Adipose tissue (tissue), 3 donors: ENCODE results near the gene CBFA2T3. TPM values are rescaled to one million over a fixed set of nuclear protein-coding genes. Genes with fewer than 3 reads are reported as not detected.
A peak's percentile ranks its signal among the peaks of the same experiment; 100 is the strongest.
"Not testable (repeated sequence)": the region's sequence is repeated elsewhere in the genome, so short reads cannot be mapped to it uniquely, and the experiment has no call there.

Experiments used
- H3K27ac ChIP-seq: one replicate; pipeline ENCODE4 v1.5.1; 2013; ENCODE audit warnings: low read depth, low read length
- WGBS, 3 donors: extraction: QIAGEN DNeasy Blood & Tissue Kit; methylation state at CpG; one replicate each; pipeline ENCODE4 v1.1.7; 2013; 5-methylcytosine and 5-hydroxymethylcytosine counted together
- polyA plus RNA-seq, 3 donors: library from polyadenylated mRNA; stranded (reverse); fragments of 200-250 nt; gene quantifications; one replicate each; pipeline ENCODE4 v1.2.3, GENCODE V29; 2013
- donor health status: healthy with polysubstance abuse.
- donor health status: Bipolar disorder and iron deficiency.
- donor health status: healthy.

Gene CBFA2T3
- polyA plus RNA-seq, 3 donors, result 7.7 to 19.6 (median 10.7) TPM

DNA sequence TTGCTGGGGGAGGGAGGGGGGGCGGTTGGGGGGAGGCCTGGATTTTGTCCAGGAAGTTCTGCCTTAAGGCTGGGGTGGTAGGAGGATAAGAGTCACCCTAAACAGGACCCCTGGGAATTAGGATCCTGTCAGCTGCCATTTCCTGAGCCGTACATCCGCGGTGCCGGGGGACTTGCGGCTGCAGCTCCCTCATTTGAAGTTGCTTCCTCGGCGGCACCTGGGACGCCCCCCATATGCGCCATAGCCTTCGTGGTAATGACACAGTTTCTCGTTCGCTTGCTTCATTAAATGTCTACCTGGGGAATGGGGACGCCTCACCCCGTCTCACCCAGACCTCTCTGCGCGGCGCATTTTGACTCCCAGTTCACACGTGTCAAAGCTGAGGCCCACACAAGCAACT is 55.4 kb downstream of the CBFA2T3 start:
- WGBS, 3 donors, result 37 to 84% (median 51%) methylated on average over 18 to 19 of the region's 19 CpGs

DNA sequence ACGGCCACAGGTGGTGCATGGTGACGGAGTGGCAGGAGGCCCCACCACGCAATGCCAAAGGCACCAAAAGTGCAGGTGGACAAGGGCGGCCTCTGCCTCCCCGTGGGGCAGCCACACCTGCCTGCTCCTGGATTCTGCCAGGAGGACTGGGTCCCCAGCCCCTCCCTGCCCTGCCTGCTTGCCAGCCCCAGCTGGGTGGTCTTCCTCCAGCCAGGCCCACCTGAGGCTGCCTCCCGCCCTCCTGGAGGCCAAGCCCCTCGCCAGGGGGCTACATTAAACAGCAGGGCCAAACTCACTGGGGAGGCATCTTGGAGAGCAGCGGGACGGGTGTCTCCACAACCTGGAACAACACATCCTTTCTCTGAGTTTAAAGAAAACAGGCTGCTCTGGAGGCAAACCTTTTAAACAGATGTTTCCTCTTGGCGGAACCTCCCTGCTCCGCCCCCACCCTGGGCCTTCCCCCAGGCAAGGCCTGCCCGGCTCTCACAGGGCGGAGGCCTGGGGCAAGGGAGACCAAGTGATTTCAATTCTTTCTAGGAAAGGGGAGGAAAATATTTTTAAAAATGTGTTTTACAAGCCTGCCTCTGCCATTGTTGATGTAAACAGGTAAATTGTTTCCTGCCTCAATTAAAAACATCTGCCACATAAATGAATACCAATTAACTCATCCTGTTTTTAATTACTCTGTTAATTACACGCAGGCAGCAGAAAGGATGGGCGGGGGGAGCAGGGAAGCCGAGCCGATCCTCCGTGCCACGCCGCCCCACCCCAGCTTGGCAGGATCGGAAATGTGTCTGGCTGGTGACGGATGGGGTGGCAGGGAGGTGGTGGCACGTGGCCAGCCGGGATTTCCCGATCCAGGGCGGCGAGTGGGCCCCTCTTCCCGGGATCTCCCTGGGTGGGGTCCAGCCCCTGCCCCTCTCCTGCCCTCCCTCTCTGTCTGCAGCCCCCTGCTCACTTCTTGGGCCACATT is 56.1 kb downstream of the CBFA2T3 start:
- H3K27ac ChIP-seq, result peak overlapping the region; percentile 19
- WGBS, 3 donors, result 9 to 17% (median 12%) methylated on average over 28 of the region's 28 CpGs

More for the DNA sequence above, 55.4 kb downstream of the CBFA2T3 start:
- peak overlapping the region; percentile 19 for H3K27ac ChIP-seq

DNA sequence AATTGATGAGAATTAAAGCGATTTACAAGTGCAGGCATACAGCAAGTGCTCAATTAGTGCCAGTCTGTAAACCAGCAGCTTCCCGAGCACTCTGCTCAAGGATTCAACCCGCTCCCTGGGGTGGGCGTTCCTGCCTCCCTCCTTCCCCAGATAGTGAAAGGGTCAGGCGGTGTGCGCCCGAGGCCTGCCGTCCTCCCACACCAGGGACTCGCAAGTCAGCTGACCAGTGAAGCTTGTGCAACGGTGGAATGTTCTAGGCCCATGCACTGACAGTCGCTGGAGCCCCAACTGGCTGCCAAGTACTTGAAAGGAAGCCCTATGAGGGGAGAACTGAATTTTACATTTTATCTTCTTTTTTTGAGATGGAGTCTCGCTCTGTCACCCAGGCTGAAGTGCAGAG is 57.1 kb downstream of the CBFA2T3 start:
- 86 to 95% (median 88%) methylated on average over 12 of the region's 12 CpGs for WGBS, 3 donors

DNA sequence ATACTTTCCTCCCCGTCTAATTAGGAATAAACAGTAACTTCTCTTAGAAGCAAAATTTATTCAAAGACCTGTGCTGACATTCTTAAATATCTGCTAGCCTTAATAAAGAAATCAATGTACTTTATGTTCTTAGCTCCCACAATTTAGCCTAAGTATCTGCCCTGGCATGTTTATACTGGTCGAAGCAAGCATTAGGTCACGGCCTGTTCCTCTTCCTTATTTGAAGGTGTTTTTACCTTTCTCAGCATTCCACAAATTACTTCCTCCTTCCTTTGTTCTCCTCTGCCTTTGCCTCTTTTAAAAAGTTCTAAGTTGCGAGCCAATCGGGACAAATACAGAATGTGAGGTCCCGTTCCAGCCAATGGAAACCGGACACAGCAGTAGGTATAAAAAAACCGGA is 58.1 kb downstream of the CBFA2T3 start:
- H3K27ac ChIP-seq, result not testable (repeated sequence)
- WGBS, 3 donors, result 84 to 91% (median 87%) methylated on average over 8 of the region's 8 CpGs

More for the DNA sequence above, 57.1 kb downstream of the CBFA2T3 start:
- no peak overlapping the region for H3K27ac ChIP-seq

DNA sequence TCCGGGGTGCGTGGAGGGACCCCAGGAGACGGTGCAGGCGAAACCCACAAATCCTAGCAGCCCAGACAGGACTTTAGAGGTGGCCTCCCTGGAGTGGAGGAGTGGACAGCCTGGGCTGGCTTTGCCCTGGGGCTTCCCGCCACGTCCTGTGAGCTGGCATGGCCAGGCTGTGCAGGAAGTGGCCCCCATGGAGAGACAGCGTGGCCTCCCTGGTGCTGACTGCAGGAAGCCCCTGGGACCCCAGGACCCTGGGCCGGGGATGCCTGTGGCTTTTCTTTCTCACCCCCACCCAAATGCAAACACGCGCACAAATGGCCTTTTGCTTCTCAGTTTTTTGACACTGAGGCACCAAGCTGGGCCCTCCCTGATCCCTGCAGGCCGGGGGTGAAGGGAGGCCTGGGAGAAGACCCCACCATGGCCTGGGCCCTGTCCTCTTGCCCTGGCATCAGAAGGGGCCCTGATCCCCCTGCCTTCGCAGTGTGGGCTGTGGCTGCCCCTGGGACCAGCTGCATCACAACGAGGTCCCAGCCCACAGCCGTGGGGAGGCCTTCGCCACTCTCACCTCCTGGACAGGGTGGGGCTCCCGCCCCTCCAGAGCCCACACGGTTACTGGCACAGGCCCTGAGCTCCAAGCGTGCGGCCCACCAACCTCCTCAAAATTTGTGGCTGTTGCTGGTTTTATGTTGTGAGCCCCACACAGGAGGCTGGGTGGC is 58.9 kb downstream of the CBFA2T3 start:
- WGBS, 3 donors, result 84 to 88% (median 87%) methylated on average over 19 of the region's 19 CpGs
- no peak overlapping the region for H3K27ac ChIP-seq

DNA sequence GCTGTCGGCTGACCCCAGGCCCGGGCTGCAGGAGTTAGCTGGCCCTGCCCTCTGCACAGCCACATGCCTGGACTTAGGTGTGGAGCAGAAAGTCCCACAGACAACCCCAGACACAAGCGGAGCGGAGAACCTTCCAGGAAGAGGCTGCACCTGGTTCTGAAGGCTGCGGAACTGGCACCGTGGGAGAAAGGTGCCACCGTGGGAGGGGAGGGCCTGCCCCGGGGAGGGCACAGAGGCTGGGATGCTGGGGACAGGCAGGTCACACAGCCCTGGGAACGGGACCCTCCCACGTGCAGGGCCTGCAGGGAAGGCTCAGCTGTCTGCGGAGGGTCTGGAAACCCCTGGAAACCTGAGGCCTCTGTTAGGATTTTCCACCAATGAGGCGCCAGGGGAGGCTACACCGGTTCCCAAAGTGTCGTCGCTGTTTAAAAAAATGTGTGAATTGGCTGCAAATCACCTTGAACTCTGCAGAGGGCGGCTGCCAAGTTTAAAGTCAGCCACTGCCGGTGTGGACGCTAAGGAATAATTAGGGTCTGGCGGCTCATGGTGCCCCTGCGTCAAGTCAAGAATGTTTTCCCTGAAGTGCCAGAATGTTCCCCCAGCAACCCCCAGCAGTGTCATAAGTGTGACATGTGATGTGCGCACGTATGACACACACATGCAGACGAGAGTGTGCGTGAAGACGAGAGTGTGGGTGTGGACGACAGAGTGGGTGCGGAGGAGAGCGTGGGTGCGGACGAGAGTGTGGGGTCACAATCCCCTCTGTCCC is 59.7 kb downstream of the CBFA2T3 start:
- H3K27ac ChIP-seq, result no peak overlapping the region
- WGBS, 3 donors, result 54 to 84% (median 82%) methylated on average over 30 of the region's 30 CpGs

DNA sequence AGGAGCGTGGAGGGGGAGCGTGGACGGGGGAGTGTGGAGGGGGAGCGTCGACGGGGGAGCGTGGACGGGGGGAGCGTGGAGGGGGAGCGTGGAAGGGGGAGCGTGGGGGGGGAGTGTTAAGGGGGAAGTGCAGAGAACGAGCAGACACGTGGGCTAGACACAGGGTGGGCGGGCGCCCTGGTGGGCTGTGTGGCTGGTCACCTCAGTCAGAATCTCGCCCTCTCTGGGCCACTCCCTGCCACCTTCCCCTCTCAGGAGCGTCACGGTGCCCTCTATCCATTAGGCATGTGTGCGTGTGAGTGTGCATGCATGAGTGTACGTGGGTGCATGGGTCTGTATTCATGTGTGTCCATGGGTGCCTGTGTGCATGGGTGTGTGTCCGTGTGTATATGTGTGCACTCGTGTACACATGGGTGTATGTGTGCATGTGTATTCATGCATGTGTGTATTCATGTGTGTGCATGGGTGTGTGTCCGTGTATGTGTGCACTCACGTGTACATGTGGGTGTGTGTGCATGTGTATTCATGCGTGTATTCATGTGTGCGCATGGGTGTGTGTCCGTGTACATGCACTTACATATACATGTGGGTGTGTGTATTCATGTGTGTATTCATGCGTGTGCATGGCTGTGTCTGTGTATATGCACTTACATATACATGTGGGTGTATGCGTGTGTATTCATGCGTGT is 61.2 kb downstream of the CBFA2T3 start:
- 81 to 91% (median 87%) methylated on average over 19 to 29 of the region's 30 CpGs for WGBS, 3 donors
- H3K27ac ChIP-seq, result no peak overlapping the region

DNA sequence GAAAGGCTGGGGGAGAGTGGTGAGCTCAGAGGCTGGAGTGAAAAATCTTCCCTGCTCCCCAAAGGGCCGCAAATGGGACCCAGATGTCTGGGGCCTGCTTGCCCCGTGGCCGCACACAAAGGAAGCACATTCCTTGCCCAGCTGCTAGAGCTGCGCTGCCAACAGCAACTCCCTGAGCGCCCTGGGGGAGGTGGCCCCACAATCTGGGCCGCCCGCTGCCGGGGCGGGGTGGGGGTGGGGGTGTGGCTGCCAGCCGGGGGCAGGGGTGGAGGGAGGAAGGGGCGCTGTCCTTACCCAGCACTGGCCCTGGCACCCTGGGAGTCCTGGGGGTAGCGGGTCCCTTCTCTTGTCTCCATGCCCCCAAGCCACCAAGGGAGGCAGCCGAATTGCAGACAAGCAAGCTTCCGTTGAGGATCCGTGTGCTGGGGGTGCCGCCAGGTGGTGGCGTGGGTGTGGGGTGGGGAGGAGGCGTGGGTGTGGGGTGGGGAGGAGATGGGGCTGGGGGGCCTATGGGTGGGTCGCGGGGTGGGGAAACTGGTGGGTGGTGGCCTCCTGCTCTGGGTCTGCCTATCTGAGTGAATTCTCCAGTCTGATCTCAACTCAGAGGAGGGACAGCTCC is 62.1 kb downstream of the CBFA2T3 start:
- WGBS, 3 donors, result 46 to 67% (median 63%) methylated on average over 18 to 20 of the region's 20 CpGs
- H3K27ac ChIP-seq, result no peak overlapping the region

DNA sequence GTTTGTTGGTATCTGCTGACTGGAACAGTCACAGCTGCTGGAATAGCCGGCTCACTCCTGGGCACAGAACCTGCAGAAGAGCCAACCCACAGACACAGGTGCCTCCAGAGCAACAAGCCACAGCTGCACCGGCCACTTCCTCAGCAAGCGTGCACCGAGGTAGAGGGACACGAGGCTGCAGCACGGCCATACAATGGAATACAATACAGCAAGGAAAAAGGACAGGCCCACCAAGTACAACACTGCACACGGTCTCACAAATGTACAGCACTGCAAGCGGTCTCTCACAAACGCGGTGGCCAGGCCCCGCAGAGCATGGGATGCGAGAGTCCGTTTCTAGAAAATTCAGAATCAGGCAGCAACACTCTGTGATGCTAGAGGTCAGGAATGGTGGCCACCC is 63.1 kb downstream of the CBFA2T3 start:
- H3K27ac ChIP-seq, result no peak overlapping the region

DNA sequence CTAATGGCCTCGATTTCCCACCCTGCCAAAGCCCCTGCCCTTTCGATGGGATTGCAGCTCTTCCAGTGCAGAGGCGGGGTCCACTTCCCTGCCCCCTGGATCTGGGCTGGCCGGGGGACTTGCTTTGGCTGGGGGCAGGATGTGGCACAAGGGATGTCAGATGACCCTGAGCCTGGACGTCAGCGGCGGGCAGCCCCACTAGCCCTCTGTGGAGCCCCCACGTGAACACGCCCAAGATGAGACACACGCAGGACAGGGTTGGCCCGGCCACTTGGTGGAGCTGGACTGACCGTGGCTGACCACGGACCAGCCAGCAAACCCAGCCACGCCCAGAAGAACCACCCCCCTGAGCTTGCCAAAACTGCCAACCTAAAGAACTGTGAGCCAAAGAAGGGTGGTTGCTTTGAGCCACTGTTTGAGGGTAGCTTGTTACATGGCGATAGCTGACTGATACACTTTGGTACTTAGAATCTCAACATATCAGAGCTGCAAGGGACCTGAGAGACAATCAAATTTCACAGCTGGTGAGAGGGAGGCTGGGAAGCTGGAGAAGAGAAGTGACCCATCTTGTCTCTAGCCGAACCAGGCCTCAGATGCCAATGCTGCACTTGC is 63.9 kb downstream of the CBFA2T3 start:
- no peak overlapping the region for H3K27ac ChIP-seq
- 91 to 96% (median 95%) methylated on average over 15 to 16 of the region's 16 CpGs for WGBS, 3 donors

More for the DNA sequence above, 63.1 kb downstream of the CBFA2T3 start:
- WGBS, 3 donors, result 96 to 98% (median 97%) methylated on average over 13 of the region's 13 CpGs

DNA sequence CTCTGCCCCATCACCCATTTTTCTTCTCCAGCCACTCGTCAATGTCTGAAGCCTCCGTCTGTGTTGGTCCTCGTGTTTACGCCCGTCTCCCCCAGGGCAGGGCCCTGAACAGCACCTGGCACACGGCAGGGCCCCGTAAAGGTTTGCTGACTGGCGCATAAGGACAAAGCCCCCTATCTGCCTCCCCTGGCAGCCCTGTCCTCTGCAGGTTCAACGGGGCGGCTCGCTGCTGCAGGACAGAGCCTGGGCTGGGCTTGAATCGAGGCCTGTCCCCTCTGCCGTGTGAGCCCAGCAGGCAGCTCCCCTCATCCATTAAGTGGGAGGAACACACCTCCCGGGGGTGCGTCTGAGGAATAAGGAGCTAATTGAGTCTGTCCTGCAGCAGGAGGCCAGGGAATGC is 64.5 kb downstream of the CBFA2T3 start:
- no peak overlapping the region for H3K27ac ChIP-seq
- 78 to 88% (median 87%) methylated on average over 15 of the region's 15 CpGs for WGBS, 3 donors

DNA sequence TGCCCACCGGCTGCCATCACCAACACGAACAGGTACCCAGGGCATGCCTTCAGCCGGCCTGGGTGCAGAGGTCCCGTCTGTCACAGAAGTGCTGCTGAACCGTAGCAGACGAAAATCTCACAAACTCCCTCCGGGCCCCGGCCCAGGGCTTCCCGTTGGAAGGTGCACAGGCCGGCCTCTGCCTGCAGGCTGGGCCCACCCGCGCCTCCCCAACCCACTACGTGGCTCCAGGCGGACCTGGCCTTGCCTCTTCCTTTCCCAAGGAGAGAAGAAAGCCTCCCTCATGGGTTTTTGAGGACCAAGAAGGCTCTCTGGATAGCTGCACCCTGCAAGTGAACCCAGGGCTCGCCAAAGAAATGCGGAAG is 65.1 kb downstream of the CBFA2T3 start:
- WGBS, 3 donors, result 90 to 95% (median 91%) methylated on average over 16 of the region's 16 CpGs
- H3K27ac ChIP-seq, result no peak overlapping the region

DNA sequence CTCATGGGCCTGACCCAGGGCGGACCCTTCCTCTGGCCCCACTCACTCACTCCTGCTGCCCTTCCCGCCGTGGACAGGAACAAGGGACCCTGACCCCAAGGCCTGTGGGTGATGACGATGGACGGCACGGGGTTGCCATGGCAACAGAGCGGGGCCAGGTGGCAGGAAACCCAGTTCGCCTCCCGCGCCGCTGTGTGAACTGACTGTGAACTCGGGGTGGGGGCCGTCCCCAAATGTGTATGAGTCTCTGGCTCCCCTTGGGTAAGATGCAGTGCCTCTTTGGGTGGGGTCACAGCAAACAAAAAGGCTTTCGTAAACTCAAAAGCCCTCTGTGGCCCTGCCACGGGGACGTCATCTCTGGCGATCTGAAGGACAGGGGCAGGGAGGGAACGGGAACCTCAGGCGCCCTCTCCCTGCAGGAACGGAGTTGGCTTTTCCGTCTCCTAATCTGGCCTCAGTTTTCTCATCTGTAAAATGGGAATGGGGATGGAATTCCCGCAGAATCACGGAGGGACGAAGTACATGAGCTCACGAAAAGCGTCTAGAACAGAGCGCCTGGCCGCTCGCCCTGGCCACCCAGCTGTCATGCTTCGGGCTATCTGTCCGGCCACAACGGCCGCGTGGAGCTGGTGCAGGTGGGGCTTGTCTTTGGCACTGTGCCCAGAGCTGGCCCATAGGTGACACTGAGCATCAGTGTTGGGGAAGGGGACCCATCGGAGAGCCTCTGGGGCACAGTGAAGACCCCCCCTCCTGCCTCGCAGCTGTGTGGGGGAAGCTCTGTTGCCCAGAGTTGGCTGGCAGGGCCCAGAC is 65.7 kb downstream of the CBFA2T3 start:
- 57 to 74% (median 71%) methylated on average over 36 of the region's 36 CpGs for WGBS, 3 donors
- H3K27ac ChIP-seq, result no peak overlapping the region

DNA sequence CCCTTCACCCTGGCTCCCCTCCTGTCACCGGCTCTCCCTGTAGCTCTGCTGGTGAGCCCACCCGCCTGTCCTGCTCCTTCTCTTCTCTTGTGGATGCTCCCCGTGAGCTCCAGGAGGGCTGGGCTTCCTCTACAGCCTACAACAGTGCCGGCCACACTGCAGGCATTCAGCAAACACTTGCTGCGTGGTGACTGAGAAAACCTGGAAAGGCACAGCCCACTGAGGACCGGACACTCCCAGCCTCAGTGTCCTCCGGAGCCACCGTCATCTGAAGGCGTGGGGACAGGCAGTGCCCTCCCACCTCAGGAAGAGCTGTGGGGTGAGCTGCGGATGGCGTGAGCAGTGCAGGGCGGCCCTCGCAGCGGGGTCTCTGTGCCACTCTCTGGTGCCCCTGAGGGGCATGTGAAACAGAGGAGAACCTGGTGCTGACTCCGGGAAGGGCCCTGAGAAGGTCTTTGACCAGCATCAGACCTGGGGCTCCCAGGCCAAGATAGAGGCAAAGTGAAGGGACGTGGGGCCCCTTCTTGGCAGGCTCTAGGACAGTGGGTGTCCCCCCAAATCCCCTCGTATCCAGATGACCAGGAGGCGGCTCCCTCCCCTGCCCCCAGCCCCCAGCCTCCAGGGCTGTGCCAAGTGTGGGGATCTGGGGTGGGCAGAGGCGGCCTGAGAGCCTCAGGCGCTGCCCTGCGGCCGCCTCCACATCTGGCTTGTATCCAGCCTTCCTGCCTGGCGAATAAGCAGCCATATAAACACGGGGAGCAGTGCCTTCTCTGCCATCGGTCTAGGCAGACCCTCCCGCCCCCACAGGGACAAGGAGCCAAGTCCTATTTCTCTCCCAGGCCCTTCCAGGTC is 66.5 kb downstream of the CBFA2T3 start:
- 55 to 68% (median 67%) methylated on average over 24 to 26 of the region's 26 CpGs for WGBS, 3 donors
- H3K27ac ChIP-seq, result no peak overlapping the region

DNA sequence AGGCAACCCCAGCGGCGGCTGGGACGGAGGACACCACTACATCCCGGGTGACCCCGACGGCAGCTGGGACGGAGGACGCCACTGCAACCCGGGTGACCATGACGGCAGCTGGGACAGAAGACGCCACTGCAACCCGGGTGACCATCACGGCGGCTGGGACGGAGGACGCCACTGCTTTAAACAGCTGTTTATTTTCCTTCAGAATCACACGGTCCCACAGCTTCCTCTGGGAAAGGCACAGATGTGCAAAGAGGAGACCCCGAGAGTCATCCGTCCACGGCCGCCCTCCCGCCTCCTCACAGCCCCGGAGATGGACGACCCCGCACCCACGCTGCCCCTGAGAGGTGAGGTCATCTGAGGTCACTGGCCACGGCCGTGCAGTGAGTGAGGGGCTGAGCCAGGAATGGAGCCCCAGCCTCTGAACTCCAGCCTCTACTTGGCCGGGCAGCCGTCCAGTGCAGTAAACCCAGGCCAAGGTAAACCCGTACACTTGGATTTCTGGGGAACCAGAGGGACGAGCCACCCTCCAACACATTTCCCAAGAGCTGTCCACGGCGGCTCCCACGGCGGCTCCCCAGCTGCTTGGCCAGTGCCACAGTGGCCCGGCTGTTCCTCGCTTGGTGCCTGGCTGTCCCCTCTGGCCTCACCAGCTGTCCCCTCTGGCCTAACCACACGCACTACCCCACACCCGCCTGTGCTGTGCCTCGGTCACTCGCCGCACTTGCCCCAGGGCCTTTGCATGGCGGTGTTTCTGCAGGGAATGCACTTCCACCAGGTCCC is 67.4 kb downstream of the CBFA2T3 start:
- WGBS, 3 donors, result 36 to 85% (median 73%) methylated on average over 44 of the region's 44 CpGs
- no peak overlapping the region for H3K27ac ChIP-seq
